HEK293T (cell line): ENCODE results near the gene MRPL9.

ENCODE experiments used
- ARNT ChIP-seq: fragments of 450-650 bp; IDR thresholded peaks from 2 replicates; pipeline ENCODE4 v1.6.1; 2017; ENCODE audit warnings: mild to moderate bottlenecking
- BHLHE40 ChIP-seq: fragments of 450-650 bp; IDR thresholded peaks from 2 replicates; pipeline ENCODE4 v1.6.1; 2016; ENCODE audit warnings: mild to moderate bottlenecking, moderate library complexity, borderline replicate concordance
- CTBP1 ChIP-seq: fragments of 450-650 bp; IDR thresholded peaks from 2 replicates; pipeline ENCODE4 v1.6.1; 2016; ENCODE audit warnings: borderline replicate concordance
- ELF4 ChIP-seq: fragments of 450-650 bp; IDR thresholded peaks from 2 replicates; pipeline ENCODE4 v1.6.1; 2017; ENCODE audit warnings: antibody characterized with exemption
- FOXA1 ChIP-seq: fragments of 450-650 bp; IDR thresholded peaks from 2 replicates; pipeline ENCODE4 v1.6.1; 2016; ENCODE audit warnings: mild to moderate bottlenecking
- FOXK2 ChIP-seq: fragments of 450-650 bp; IDR thresholded peaks from 2 replicates; pipeline ENCODE4 v1.6.1; 2016; ENCODE audit warnings: mild to moderate bottlenecking
- FOXM1 ChIP-seq: fragments of 450-650 bp; IDR thresholded peaks from 2 replicates; pipeline ENCODE4 v1.6.1; 2017; ENCODE audit warnings: mild to moderate bottlenecking, borderline replicate concordance
- HDGF ChIP-seq: fragments of 450-650 bp; IDR thresholded peaks from 2 replicates; pipeline ENCODE4 v1.6.1; 2017; ENCODE audit warnings: antibody characterized with exemption, borderline replicate concordance
- LEF1 ChIP-seq: fragments of 450-650 bp; IDR thresholded peaks from 2 replicates; pipeline ENCODE4 v1.6.1; 2017; ENCODE audit warnings: mild to moderate bottlenecking, borderline replicate concordance
- NFRKB ChIP-seq: fragments of 450-650 bp; IDR thresholded peaks from 2 replicates; pipeline ENCODE4 v1.6.1; 2016; ENCODE audit warnings: mild to moderate bottlenecking, moderate library complexity
- PKNOX1 ChIP-seq: fragments of 450-650 bp; IDR thresholded peaks from 2 replicates; pipeline ENCODE4 v1.6.1; 2016
- SP1 ChIP-seq: fragments of 450-650 bp; IDR thresholded peaks from 2 replicates; pipeline ENCODE4 v1.6.1; 2017
- SUZ12 ChIP-seq: fragments of 450-650 bp; IDR thresholded peaks from 2 replicates; pipeline ENCODE4 v1.6.1; 2016; ENCODE audit warnings: mild to moderate bottlenecking
- ZNF384 ChIP-seq: fragments of 450-650 bp; IDR thresholded peaks from 2 replicates; pipeline ENCODE4 v1.6.1; 2016

- TF ChIP-seq ELF4 (no peak), FOXA1 (no peak), FOXK2 (no peak), SUZ12 (no peak), SP1 (no peak), FOXM1 (no peak), CTBP1 (no peak), LEF1 (no peak), BHLHE40 (no peak), ARNT (no peak), HDGF (no peak), ZNF384 (no peak), NFRKB (no peak), PKNOX1 (no peak)
Measured at GRCh38 chr1:151774256-151774922, 11.1 kb upstream of the MRPL9 start.
